HG03103 (cell line): ENCODE results near the gene MBD2.

Experiments
- ATAC-seq: cut with Tn5 transposase; IDR thresholded peaks from one replicate; pipeline ENCODE4 v1.9.1; 2021; ENCODE audit warnings: low read depth; ENCODE audit not compliant: unreplicated experiment

Gene MBD2

GRCh38 chr18:54116541-54117257 is 107.8 kb downstream of the MBD2 start:
- no peak for ATAC-seq

GRCh38 chr18:54112356-54112755 is 112.1 kb downstream of the MBD2 start:
- no peak for ATAC-seq

- no peak for ATAC-seq
These were observed 115.3 kb downstream of the MBD2 start for GRCh38 chr18:54109131-54109683.

- no peak for ATAC-seq
These were observed 122.3 kb downstream of the MBD2 start for GRCh38 chr18:54102123-54102522.
